Kidney glomerular epithelial cell (primary cell): ENCODE measurements around the gene DKK3.

Experiments used
- DNase-seq: peaks from one replicate; lab custom pipeline; 2025; lab: John Stamatoyannopoulos, UW

The DKK3 gene

DNA sequence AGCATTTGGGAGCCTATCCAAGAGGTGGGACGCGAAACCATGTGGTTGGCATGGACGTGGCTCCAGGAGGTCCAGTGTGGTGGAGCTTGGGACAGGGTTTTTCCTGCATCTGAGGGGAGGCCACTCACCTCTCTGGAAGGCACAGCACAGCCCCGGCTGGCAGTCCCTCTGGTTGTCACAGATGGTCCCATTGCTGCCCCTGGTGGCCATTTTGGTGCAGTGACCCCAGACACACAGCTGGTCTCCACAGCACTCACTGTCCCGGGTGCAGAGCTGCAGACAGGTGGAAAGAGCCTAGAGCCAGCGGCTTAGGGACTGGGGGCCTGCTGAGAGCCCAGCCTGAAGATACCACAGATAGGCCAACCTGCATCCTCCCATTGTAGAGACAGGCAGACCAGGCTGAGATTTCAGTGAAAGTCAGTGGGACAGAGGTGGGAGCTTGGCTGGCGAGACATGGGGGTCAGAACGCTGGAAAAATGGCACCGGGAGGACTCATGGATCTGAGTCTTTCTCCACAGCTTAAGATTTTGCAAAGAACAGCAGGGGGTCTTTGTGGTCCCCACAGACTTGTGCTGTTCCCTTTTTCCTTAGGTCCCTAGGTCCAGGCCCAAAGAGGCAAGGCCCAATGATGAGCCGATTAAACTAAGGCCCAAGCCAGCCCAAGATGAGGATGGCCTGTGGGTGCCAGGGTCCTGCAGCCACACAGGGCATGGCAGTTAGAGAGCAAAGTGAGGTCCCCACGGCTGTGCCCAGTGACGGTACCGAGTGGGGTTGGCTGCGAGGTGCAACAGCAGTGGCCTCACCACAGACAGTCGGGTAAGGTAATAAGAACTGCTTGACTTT, 41.4 kb downstream of the DKK3 start:
- no peak for DNase-seq

DNA sequence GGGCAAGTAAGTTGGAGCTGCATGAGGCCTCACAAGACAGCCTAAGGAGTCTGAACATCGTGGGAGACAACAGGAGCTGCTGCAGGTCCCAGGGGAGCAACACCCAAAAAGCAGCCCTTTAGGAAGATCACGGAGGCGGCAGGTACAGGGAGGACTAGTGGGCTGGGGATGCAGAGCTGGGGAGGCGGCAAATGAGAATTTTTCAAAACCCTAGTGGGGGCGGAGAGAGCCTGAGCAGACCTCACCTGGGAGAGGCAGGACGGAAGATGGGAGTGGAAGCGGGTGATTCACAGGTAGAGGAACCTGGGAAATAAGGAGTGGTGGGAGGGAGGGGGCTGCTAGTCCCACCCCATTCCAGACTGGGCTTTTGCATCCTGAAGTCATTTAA, 42.1 kb downstream of the DKK3 start:
- no peak for DNase-seq

DNA sequence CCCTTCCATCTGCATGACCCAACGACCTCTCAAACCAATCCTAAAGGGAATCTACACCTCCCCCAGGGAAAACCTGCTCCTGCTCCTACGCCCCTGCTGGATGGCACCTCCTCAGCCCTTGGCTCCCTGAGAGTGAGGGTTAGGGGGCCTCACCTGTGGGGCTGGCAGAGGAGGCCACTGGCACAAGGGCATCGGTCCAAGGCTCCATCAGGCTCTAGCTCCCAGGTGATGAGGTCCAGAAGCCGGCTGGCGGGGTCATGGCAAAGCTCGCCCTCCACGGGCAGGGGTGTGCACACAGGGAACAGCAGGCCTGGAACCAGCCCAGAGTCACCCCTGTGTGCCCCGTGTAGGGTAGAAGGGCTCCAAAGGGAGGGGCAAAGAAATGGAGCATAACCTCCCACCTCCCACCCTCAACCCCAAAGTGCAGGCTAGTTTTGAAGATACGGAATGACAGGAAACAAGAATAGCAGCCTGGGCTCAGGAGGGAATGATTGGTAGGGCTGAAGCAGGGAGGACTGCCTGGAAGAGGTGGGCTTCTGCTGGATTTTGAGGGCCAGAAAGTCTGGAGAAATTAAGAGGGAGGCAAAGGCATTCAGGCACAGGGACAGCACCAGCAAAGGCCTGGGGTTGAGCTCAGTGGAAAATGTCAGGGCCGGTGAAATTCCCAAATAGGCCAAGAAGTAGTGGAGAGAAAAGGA, 42.6 kb downstream of the DKK3 start:
- DNase-seq, result no peak

DNA sequence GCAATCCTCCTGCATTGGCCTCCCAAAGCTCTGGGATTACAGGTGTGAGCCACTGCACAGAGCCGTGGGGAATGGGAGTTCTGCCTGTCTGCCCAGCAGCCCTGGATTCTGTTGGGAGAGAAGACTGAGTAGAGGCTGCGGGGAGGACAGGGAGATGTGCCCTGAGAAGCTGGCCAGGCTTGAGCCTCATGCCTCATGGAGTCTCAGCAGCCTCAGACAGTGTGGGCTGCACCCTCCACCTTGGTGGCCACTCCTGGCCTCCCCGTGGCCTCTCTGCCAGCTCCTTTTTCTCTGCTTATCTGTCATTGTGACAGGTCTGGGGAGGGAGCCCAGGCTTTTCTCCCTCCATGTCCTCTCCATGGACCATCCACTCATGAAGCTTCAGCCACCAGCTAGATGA, 43.2 kb downstream of the DKK3 start:
- DNase-seq, result no peak

DNA sequence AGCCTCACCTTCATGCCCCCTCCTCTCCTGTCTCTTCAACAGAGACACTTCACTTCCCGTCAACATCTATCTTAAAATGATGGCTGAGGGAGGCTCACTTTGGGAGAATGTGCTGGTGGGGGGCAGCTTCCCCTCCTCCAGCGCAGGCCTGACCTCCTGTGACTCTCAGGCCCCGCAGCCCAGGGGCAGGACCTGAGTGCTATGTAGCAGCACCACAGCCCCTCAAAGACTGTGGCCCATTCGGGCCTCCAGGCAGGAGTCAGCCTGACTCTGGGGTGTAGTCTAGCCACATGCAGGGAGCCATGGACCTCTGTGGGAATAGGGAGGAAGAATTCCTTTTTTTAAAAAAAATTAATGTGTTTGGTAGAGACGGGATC, 43.7 kb downstream of the DKK3 start:
- no peak for DNase-seq

DNA sequence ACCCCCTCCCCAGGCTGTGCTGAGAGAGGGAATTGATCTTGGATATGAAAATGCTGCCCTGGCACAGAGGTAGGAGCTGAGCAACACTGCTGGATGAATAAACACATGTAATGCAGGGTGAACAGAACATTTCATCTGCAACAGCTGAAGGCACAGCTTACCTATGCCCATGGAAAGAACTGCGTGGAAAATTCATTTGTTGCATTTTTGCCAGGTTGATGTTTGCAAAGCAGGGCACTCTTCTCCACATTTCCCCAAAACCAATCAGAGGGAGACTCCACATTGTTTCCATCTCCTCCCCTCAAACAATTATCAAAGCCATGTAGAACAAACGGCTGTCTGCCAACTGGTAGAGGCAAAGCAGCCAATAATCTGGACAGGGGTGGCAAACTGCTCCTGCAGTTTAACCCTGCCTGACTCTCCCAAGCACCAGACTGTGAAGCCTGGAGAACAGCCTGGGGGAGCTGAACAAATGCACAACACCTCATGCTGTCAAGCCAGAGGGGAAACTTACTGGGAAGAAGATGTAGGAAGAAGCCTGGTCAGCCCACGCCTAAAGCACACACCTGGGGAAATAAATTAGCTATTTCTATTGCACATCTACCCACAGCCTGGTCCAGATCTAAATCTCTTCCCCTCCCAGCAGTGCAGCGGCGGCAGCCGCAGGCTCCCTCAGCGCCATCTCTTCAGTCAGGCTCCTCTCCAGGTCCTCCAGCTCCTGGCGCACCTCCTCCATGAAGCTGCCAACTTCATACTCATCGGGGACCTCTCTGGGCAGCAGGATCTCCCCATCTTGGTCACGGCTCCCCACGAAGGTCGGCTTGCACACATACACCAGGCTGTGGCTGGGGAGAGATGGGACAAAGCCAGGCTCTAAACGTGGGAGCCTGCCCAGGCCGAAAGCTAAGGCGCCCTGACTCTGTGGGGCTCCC, 44.3 kb downstream of the DKK3 start:
- no peak for DNase-seq

DNA sequence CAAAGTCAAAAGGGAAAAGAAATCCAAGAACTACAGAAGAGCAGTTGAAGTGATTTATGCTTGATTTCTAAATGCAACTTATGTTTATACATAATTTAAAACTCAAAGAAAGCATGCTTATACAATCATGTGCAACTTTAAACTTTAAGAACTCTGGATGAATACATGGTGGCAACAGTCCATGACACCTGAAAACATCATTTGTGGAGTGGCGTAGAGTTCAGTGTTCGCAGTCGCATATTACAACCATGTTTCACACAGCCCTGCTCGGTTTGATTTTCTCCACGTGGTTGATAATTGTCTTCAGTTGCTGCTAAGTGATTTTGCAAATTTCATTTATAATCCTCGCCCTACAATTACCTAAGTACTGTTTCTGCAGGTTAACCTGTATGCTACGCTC, 45.4 kb downstream of the DKK3 start:
- no peak for DNase-seq

DNA sequence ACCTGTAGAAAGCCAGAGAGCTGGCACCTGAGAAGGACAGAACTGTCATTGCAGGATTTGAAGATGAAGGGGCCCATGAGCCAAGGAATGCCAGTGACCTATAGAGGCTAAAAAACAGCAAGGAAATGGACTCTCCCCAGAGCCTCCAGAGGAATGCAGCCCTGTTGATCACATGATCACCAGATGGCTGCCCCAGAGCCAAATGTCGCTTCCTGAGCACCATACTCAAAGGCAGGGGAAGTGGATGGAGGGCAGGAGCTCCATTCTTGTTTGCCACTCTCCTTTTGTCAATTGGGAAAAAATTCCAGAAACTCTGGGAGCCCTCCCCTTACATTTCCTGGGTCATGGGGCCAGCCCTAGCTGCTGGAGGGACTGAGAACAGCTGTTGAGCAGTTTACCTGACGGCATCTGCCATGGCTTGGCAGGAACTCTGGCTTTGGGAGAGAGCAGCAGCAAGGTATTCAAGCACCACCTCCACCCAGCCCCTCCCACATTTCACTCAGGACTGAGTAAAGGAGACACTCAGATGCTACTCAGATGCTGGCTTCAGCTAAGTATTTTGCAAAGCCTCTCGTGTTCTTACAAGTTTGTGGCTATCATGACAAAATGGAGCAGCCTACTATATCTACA, 46.9 kb downstream of the DKK3 start:
- DNase-seq, result no peak

DNA sequence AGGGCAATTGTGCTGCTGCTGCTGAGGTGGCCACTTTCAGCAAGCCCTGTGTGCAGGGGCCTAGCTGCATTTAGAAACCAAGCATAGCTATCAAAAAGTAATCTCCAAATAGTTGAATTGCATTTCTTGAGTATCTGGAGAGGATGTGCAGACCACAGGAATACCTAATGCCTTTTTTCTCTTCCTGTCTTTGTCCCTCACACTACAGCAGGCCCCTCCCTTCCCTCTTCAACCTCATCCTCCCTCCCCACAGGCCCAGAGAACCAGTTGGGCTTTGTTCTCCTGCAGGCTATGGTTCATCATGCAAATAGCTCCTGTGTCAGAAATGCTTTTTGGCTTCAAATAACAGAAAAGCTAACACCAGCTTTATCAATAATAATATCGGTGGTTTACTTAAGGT, 47.7 kb downstream of the DKK3 start:
- no peak for DNase-seq

DNA sequence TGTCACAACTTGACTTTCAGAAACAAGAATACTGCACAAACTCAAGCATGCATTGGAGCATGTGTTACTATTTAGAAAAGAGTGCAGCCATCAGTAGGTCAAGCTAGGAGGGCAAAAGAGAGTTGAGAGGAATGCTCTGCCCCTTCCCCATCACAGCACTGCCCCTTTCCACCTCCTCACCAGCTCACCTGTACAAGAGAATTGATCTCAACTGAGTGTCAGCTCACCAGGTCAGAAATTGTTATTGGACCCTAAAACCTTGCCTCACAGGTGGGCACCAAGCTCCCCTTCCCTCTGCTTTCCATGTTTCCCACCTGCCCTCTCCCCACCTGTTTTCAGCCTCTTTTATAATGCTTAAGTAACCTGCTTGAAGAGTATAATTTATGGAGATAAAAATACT, 48.8 kb downstream of the DKK3 start:
- DNase-seq, result no peak

DNA sequence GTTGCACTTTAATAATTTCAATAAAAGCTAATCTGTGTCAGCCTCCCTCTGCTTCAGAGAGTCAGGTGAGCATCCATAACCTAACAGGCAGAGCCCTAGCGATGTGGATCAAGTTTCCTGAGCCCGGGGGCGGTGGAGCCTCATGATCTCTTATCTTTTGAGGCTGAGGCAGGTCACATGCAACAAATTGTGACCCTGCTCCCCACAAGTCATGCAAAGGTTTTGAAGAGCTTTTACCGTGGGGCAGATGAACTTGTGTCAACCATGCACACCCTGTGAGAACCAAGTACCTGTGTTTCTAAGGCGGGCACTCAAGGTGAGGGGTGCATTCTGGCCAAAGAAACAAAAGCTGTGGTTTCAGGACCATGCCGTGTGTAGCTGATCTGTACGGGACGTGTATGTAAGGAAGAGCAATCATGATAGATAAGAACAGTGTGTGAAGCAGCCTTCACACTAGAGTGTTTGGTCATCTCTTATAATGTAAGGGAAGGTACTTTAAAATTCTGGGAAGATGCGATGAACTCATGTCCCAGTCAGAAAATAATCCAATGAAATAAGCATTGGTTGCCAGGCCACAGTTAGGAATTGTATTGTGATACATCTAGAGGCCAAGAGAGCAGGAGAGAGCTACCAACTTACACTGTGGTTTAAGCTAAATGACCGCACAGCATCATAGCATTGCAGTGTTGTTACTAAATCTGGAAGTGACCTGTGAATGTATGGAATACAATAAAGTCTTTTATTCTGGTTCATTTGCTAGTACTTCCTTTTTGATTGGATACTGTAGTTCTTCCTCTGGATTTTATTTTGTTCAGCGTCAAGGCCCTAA, 49.8 kb downstream of the DKK3 start:
- no peak for DNase-seq

DNA sequence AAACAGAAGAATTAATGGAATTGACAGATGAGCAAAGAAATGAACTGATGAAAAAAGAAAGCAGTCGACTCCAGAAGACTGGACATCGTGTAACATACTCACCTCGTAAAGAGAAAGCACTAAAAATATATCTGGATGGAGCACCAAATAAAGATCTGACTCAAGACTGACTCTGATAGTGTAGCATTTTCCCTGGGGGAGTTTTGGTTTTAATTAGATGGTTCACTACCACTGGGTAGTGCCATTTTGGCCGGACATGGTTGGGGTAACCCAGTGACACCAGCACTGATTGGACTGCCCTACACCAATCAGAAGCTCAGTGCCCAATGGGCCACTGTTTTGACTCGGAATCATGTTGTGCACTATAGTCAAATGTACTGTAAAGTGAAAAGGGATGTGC, 52.4 kb downstream of the DKK3 start:
- DNase-seq, result no peak

DNA sequence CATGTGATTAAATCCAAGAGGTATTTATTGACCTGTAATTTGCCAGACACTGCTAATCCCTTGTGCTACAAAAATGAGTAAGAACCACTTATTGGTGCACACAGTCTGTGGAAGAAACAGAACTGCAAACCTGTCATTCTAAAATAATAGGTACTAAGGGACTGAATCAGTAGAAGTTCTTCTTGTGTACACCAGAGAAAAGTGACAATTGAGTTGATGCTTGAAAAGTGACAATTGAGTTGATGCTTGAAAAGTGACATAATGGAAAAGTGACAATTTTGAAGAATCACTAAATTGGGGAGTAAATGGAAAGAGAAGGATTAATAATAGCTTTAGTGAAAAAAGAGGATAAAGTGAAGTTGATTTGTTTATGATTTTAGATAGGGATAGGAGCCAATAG, 56.4 kb downstream of the DKK3 start:
- no peak for DNase-seq

DNA sequence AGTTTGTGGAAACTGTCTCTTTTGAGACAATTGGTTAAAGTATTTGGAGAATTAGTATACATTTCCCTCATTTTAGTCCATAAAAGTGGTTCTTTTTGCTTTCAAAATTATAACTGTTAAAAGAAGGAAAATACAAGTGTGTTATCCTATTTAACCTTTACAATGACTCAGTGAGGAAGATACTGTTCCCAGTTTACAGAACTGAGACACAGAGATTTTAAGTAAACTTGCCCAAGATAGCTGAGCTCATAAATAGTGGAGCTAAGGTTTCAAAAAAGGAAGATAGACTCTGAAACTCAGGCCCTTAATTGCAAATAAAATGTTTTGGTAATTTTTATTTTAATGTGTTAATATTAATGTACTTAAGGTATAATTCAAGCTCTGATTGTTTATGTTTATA, 58.9 kb downstream of the DKK3 start:
- DNase-seq, result no peak

DNA sequence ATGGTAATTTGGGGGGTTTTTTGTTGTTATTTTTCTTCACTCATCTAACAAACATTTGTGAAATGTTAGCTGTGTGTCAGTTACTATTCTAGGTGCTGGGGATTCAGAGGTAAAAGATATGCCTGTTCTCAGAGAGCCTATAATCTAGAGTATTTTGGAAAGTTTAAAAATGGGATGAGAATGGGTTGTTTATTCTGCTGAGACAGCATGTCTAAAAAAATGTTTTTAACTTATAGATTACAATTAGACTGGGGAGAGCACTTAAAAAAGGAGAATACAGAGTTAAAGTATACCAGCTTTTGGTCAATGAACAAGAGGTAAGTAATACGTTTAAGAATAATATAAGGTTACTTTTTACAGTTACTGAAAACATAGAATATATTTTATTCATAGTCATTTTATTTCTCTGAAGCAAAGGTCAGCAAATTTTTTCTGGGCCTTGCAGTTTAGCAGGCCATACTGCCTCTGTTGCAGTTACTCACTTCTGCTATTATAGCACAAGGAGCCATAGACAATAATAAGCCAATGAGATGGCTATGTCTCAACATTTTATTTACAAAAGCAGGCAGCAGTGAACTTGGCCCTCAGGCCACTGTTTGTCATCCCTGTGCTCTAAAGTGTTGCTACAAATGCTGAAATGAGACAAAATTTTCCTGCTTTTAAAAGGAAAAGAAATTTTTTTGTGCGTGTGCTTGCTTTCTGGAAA, 60.0 kb downstream of the DKK3 start:
- DNase-seq, result no peak

DNA sequence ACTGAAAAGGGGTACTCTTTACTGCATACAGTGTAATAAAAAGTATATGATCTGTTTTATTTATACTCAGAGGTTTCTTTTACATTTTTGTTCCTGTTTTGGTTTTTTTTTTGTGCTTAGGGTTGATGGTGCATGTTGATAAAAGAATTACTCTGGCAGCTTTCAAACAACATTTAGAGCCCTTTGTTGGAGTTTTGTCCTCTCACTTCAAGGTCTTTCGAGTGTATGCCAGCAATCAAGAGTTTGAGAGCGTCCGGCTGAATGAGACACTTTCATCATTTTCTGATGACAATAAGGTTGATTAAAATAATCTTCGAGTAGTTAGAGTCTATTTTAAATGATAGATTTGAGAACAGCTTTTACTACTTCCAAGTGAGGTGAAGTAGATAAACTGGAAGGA, 60.6 kb downstream of the DKK3 start:
- DNase-seq, result no peak

DNA sequence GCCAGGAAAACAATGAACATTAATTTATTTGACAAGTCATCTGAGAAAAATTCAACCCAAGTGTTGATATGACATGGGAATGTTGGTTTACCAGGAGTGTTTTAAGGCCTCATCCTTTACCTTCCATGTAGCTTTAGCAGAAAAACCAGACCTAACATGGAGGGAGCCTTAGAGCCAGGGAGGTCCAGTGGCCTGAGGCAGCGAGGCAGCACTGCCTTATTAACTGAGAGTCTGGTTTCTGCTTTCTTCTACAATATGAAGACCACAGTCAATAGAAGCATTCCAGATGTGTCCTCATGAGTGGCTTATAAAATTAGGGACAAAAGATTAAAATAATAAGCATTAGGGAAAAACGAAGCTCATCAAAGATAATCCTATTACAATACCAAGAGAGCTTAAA, 61.5 kb downstream of the DKK3 start:
- no peak for DNase-seq

DNA sequence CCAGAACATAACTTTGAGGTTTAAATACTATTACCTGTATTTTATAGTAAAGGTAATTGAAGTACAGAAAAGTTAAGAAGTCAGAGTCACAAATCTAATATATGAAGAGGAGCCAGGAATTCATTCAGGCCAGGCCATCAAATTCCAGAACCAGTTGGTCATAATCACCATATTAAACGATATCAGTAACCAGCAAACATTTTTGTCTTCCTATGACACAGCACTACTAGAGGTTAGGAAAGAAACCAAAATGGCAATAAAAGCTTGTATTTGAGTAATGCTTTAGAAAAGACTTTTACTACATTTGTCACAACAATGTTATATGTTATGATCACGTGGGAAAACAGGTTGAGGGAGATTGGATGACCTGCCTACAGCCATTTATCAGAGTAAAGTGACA, 62.2 kb downstream of the DKK3 start:
- peak; percentile 41 for DNase-seq

DNA sequence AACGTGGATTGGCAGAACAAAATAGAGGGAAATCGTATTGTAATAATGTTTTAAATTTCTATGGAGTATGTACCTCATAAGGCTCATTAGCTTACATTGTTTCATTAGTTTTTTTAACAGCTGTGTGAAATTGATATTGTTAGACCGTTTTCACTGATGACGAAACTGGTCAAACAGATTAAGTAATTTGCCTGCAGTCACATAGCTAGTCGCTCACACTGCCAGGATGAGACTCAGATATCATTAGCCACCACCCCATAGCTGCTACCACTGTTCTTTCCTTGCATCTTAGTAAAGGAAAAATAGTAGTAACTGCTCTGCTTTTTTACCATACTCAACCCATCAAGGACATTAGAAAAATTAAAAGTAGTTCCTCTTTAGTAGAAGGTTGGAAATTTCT, 64.0 kb downstream of the DKK3 start:
- no peak for DNase-seq

DNA sequence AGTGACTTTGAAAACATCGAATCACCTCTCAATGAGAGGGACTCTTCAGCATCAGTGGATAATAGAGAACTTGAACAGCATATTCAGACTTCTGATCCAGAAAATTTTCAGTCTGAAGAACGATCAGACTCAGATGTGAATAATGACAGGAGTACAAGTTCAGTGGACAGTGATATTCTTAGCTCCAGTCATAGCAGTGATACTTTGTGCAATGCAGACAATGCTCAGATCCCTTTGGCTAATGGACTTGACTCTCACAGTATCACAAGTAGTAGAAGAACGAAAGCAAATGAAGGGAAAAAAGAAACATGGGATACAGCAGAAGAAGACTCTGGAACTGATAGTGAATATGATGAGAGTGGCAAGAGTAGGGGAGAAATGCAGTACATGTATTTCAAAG, 65.8 kb downstream of the DKK3 start:
- no peak for DNase-seq

DNA sequence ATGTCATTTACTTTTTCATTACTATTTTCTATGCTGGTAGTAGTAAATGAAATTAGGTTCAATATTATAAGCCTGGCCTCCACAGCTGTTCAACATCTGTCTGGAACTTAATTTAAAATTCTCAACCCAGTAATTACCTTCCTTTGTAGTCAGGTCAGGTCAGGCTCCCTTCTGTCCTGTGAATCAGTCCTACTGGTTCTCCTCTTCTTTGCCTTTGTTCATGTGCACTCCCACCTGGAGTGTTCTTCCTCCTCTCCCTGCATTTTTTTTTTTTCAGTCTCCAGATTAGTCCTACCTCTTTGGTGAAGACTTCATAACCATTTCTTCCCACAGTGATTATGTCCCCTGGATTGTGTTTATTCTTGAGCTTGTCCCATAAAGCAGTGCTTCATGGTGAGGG, 67.9 kb downstream of the DKK3 start:
- no peak for DNase-seq
